Stimulated activated CD8-positive, alpha-beta memory T cell treated with anti-CD3 and anti-CD28 coated beads, Interleukin-7, amount 100 ng/mL, for 24 hours (primary cell): ENCODE measurements around the gene CLBA1.

Source experiments
- DNase-seq: peaks from one replicate; pipeline ENCODE4 v3.0.0-alpha.2; 2020; ENCODE audit warnings: low read depth

Gene CLBA1

GRCh38 chr14:105005329-105005928, 19.8 kb downstream of the CLBA1 start:
- no peak for DNase-seq

DNA sequence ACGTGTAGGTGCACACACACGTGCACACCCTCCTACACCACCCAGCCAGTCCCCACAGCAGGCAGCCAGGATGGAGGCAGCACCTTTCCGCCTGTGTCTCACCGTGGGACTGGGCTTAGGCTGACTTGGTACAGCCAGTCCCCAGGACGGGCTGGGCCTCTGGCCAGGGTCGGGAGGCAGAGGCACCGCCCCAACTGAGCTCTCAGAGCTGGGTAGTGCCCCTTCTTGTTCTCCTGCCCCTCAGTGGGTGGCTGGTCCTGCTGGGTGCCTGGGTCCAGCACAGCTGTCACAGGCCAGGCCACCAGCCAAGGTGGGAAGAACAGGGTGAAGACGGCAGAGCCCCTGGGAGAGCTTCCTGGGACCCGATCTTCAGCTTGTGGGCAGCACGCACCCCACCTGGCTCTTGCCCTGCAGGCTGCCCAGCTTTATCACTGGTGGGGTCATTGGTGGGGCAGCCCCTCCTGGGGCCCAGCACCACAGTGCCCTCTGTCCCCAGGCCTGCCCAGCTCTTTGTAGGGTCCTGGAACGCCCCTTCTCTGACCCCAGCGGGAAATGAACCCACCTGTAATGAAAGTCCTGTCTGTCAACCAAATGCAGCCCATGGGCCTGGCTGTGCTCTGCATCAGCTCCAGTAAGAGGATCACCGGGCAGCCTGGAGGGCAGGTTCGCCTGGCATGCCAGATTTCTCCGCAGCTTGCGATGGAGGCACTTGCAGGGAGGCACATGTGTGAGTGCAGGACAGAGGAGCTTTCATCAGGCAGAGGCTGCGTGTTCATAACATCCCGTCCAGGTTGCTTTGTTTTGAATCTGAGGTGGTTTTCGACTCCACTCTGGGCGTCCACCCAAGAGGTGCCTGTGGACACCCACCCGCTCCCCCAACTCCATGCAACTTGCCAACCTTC, 20.6 kb downstream of the CLBA1 start:
- DNase-seq: no peak

GRCh38 chr14:105006831-105007592, 21.4 kb downstream of the CLBA1 start:
- DNase-seq: no peak

- no peak for DNase-seq
These were observed 22.1 kb downstream of the CLBA1 start for GRCh38 chr14:105007593-105008264.

DNA sequence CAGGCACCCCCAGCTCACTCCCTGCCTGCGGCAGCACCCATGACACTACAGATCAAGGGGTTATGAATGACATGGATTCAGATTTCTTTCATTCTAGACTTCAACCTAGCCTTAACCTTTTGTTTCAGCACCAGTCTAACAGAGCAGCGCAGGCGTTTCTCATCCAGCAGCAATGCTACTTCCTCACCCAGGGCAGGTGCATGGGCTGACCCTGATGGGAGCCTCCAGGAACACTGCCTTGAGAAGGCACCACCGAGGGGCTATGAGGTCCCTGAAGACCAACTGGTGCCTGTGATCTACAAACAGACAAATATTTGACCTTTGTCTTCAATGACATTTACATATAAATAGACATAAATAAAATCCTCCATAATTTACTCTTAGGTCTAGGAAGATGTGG, 24.5 kb downstream of the CLBA1 start:
- DNase-seq: no peak

DNA sequence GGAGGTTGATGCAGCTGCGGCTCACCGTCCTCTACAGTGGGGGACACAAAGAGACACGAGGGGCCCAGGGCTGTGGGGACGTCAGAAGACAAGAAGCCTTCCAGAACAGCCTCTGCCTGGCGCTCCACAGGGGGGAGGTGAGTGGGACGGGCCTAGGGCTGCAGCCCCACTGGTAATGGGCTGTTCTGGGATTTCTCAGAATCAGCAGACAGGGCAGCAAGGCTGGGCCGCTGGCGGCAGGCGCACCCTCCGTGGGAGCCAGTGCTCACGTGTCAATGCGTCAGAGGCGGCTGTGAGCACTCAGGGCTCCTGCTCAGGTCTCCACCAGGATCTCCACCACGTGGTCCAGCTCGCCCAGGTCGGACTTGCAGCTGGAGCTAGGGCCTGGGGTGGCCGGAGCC, 25.3 kb downstream of the CLBA1 start:
- DNase-seq: no peak

DNA sequence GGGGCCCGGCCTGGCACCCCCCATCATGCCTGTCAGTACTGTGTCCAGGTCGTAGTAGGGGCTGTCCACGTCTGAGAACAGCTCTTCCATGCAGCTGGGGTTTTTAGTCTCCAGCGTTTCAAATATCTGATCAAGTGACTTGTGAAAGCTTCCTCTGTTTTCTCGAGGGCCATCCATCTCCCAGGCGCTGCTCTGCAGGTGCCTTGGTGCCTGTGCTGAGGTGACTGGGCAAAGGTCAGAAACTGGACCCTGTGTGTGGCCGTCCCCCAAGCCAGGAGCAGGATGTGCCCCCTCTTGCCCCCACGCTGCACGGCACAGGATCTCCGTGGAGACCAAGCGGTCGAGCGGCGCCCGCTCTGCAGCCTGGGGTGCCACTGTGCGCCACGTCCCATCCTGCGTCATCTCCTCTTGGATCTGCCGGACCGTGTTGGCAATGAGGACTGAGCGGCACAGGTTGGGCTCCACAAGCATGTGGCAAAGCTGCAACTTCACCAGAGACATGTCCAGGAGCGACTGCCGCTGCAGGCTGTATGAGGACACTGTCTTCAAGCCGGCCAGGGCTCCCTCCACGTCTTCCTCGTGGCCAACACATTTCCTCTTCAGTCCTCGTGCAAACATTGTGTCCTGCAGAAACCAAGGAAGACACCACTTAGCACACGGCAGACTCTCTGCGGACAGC, 25.9 kb downstream of the CLBA1 start:
- no peak for DNase-seq

DNA sequence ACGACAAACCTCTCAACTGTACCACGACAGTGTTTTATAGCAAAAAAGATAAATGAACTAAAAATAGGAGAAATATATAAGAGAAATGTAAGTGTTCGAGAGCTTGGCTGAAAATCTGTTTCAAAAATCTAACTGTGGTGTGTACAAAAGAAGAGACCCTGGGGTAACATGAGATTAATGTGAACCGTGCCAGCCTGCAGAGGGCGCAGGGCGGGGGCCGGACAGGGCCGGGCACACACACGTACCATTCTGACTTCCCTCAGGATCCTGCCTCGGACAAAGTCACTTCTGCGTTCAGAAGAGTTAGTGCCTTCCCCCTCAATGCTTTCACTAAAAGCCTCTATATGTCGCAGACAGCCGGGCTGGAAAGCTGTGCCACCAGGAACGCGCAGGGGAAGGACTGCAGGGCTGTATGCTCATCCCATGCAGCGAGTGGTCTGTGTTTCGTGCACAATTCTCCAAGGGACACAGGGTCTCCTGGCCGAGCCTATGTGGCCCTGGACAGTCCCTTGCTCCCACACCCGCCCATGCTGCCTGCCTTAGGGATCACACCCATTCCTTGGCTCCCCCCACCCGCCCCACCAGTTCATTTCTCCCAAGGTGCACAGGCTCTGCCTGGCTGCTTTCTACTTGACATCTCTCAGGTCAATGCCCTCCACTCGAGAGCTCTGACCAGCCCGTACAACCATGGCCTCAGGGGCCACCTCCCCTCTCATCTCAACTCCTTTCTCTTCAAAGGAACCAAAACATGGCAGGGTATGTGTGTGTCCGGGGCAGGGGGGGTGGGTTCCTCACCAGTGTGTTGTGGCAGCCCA, 26.8 kb downstream of the CLBA1 start:
- no peak for DNase-seq

- no peak for DNase-seq
These were observed 27.7 kb downstream of the CLBA1 start for GRCh38 chr14:105013150-105013785.

- DNase-seq: no peak
These were observed 28.4 kb downstream of the CLBA1 start for GRCh38 chr14:105014032-105014431.

GRCh38 chr14:105014631-105015030, 29.0 kb downstream of the CLBA1 start:
- DNase-seq: no peak

- DNase-seq: no peak
These were observed 29.7 kb downstream of the CLBA1 start for GRCh38 chr14:105015242-105015641.

DNA sequence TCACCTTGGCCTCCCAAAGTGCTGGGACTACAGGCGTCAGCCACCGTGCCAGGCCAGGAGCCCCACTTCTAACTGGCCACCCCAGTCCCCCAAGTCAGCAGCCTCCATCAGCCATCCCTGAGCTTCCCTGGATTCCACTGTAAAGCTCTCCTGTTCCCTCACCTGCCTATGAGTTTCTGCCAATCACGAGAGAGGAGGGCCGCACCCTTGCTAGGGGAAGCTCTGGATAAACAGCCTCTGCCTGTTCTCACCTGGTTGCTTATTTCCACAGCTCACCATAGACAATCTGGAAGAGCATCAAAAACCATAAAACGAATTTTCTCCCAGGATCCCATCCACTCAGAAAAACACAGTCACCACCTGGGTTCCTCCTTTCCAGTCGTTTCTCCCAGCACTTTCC, 30.3 kb downstream of the CLBA1 start:
- no peak for DNase-seq

DNA sequence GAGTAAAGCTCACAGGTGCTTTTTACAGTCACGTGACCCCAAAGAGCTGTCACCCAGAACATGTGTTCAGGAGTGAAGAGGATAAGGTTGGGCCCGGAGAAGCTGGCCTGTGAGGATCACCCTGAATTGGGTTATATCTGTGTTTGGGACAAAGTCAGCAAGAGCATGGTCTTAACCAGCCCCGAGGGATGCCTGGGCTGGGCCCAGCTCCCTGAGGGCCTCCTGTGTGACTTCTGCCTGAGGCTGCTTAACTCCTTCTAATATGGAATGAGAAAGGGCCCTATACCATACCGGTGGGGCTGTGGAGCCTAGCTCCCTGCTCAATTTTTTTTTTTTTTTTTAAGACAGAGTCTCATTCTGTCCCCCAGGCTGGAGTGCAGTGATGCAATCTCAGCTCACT, 32.8 kb downstream of the CLBA1 start:
- DNase-seq: no peak

DNA sequence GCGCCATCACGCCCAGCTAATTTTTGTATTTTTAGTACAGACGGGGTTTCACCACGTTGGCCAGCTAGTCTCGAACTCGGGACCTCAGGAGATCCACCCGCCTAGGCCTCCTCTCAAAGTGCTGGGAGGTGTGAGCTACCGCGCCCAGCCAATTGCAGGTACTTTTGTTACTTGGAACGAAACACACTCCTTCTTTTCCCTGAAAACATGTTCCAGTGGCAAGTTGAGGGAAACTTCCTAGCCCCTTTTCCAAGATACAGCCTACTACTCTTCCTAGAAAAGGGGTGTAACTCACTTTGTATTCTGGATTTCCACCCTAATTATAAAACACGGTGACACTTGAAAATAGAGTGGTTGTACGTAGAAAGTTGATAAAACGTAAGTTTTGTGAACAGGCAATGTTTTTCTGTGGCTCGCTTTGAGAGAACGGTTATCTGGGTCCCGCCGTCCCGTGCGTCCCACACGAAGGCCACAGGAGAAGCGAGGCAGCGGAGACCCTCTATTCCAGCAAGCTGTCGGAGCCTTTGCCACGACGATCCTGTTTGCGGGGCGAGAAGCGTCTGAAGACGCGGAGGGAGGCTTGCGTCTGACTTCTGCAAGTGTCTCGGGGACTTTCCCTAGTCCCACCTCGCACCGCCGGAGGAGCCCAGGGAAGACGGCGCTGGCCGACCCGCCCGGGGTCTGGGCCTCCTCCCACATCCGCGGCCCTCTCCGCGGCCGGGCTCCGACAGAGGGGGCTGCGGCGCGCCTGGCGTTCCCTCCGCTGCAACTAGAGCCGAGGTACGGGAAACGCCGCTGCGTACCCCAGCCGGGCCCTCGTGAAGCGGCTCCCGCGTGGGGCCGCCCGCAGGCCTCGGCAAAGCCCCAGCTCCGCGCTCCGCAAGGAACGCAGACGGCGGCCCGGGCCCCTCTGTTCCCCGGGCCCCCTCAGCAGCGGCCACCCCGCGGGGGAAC, 34.5 kb downstream of the CLBA1 start:
- DNase-seq: peak; percentile 23

- DNase-seq: peak; percentile 95
These were observed 35.4 kb downstream of the CLBA1 start, which contains the start of gene CDCA4 for GRCh38 chr14:105020815-105021655. CDCA4 (minus strand) TSS chr14:105021083; CDS start chr14:105011929, 9,154 bp downstream.

DNA sequence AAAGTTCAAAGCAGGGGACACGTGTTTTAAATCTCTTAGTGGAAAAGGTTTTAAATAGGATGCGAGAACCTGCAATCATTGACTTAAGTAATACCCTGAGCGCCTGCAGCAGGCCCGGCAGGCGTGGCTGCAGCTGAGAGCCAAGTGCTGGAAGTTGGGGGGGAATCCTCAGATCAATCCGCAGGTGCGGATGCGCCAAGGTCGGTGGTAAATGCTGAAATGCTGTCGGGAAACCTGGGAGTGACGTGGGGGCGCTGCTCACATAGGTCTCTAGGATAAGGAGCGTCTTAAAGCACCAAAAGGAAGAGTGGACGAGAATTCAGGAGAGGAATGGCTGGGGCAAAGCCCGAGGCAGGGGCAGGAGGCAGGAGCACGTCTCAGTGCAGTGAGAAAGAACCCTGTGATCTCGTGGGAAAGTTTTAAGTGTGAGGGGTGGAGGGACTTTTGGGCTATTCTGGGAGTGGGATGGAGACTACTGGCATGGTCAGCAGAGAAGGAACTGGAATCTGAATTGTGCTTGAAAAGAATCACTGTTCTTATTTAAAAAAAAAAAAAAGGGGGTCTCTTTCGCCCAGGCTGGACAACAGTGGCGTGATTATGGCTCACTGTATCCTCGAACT, 36.2 kb downstream of the CLBA1 start:
- peak; percentile 29 for DNase-seq

DNA sequence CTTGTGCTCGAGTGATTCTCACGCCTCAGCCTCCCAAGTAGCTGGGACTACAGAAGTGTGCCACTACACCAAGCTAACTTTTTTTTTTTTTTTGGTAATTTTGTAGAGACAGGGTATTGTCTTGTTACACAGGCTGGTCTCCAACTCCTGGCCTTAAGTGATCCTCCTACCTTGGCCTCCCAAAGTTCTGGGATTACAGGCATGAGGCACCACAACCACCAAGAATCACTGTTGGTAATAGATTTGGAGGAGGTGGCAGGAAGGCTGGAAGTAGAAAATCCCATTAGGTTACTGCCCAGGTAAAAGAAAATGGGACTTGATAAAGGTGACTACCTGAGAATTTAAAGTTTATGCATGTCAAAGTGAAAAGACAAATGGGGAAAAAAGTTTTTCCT, 36.7 kb downstream of the CLBA1 start:
- DNase-seq: no peak
